ENCODE results near the gene LPAR6.

DNA sequence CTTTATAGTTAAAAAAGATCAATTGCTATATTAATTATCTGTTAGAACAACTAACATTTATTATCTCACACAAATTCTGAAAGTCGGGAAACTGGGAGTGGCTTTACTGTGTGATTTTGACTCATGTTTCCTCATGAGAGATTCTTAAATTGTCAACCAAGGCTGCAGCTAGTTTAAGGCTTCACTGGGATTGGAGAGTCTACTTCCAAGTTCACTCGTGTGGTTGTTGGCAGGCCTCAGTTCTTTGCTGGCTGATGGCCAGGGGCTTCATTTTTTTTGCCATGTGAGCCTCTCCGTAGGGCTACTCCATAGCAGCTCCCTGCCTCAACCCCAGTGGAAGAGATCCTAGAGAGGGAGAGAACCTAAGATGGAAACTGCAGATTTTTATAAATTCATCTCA is 24.5 kb upstream of the LPAR6 start:
- TF ChIP-seq, protein P1, sequence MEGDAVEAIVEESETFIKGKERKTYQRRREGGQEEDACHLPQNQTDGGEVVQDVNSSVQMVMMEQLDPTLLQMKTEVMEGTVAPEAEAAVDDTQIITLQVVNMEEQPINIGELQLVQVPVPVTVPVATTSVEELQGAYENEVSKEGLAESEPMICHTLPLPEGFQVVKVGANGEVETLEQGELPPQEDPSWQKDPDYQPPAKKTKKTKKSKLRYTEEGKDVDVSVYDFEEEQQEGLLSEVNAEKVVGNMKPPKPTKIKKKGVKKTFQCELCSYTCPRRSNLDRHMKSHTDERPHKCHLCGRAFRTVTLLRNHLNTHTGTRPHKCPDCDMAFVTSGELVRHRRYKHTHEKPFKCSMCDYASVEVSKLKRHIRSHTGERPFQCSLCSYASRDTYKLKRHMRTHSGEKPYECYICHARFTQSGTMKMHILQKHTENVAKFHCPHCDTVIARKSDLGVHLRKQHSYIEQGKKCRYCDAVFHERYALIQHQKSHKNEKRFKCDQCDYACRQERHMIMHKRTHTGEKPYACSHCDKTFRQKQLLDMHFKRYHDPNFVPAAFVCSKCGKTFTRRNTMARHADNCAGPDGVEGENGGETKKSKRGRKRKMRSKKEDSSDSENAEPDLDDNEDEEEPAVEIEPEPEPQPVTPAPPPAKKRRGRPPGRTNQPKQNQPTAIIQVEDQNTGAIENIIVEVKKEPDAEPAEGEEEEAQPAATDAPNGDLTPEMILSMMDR (conservative IDR thresholded peaks at IDR 0.05; ENCODE audit: low read depth, low read length) = no peak
- no peak for TF ChIP-seq EZH2 (IDR thresholded peaks at IDR 0.05; ENCODE audit: low read length, unreplicated experiment)

Measured in PC-3 (cell line).